ENCODE data around the gene METTL23. TPM values are rescaled to one million over a fixed set of nuclear protein-coding genes. Genes with fewer than 3 reads are reported as not detected.

Gene METTL23
- total RNA-seq: 10 to 100 TPM; 40.5 to 41.0 TPM

GRCh38 chr17:76726776-76727718 lies at the start of gene METTL23:
Gene METTL23, plus strand, starts transcription at chr17:76726839. Its CDS starts 2,872 bp downstream, at chr17:76729711.
- CTCF ChIA-PET: interaction anchor here (2.4 to 2.9 kb wide), 2 partner anchors 10 to 11 kb away, joined by 17 to 18 read pairs; partner anchors contain the start of genes MFSD11 and SRSF2
- POLR2A ChIA-PET: interaction anchor here (0.9 to 6.6 kb wide), 4 partner anchors 9 to 169 kb away, joined by 3 to 87 read pairs (median 8); partner anchors contain the start of genes MFSD11 and SRSF2

GRCh38 chr17:76677406-76677805 lies 49.2 kb upstream of the METTL23 start:
- ChIA-PET CTCF (no interaction called here), POLR2A (no interaction called here)

GRCh38 chr17:76678330-76678729 lies 48.3 kb upstream of the METTL23 start:
- ChIA-PET CTCF (interaction anchor here (1.1 kb wide), 1 partner anchor 185 kb away, joined by 3 read pairs; no protein-coding TSS in a partner anchor), POLR2A (no interaction called here)

- ChIA-PET POLR2A (no interaction called here), CTCF (interaction anchor here (0.6 to 1.1 kb wide), 3 partner anchors 16 to 186 kb away, joined by 3 to 4 read pairs (median 3); no protein-coding TSS in a partner anchor)
These were observed 47.4 kb upstream of the METTL23 start for GRCh38 chr17:76679239-76679638.

GRCh38 chr17:76681222-76682137 lies 45.2 kb upstream of the METTL23 start:
- ChIA-PET CTCF (interaction anchor here (0.6 to 2.0 kb wide), 16 partner anchors 9 to 158 kb away, joined by 3 to 11 read pairs (median 3); no protein-coding TSS in a partner anchor), POLR2A (interaction anchor here (0.6 kb wide), 1 partner anchor 17 kb away, joined by 3 read pairs; no protein-coding TSS in a partner anchor)

GRCh38 chr17:76682296-76682695 lies 44.3 kb upstream of the METTL23 start:
- POLR2A ChIA-PET: interaction anchor here (0.6 kb wide), 1 partner anchor 116 kb away, joined by 3 read pairs; no protein-coding TSS in a partner anchor

GRCh38 chr17:76683011-76683755 lies 43.5 kb upstream of the METTL23 start:
- POLR2A ChIA-PET: no interaction called here
- CTCF ChIA-PET: no interaction called here

More at GRCh38 chr17:76682296-76682695, 44.3 kb upstream of the METTL23 start:
- CTCF ChIA-PET: interaction anchor here (0.9 to 2.0 kb wide), 9 partner anchors 11 to 159 kb away, joined by 3 to 11 read pairs (median 5); no protein-coding TSS in a partner anchor

- ChIA-PET CTCF (interaction anchor here (1.1 kb wide), 1 partner anchor 61 kb away, joined by 3 read pairs; no protein-coding TSS in a partner anchor), POLR2A (no interaction called here)
These were observed 42.5 kb upstream of the METTL23 start for GRCh38 chr17:76683921-76684745.

GRCh38 chr17:76684756-76685155 lies 41.9 kb upstream of the METTL23 start:
- ChIA-PET CTCF (interaction anchor here (1.1 kb wide), 1 partner anchor 62 kb away, joined by 3 read pairs; no protein-coding TSS in a partner anchor), POLR2A (no interaction called here)

GRCh38 chr17:76685366-76685765 lies 41.3 kb upstream of the METTL23 start:
- POLR2A ChIA-PET: no interaction called here

GRCh38 chr17:76685846-76686245 lies 40.8 kb upstream of the METTL23 start:
- CTCF ChIA-PET: no interaction called here

More at GRCh38 chr17:76685366-76685765, 41.3 kb upstream of the METTL23 start:
- CTCF ChIA-PET: interaction anchor here (1.1 kb wide), 1 partner anchor 62 kb away, joined by 3 read pairs; no protein-coding TSS in a partner anchor

GRCh38 chr17:76686538-76687297 lies 39.9 kb upstream of the METTL23 start:
- ChIA-PET POLR2A (no interaction called here), CTCF (no interaction called here)

More at GRCh38 chr17:76685846-76686245, 40.8 kb upstream of the METTL23 start:
- POLR2A ChIA-PET: no interaction called here

- POLR2A ChIA-PET: no interaction called here
These were observed 39.1 kb upstream of the METTL23 start for GRCh38 chr17:76687298-76688164.

GRCh38 chr17:76688165-76688622 lies 38.4 kb upstream of the METTL23 start:
- ChIA-PET POLR2A (no interaction called here), CTCF (no interaction called here)

More at GRCh38 chr17:76687298-76688164, 39.1 kb upstream of the METTL23 start:
- CTCF ChIA-PET: no interaction called here

GRCh38 chr17:76689859-76690258 lies 36.8 kb upstream of the METTL23 start:
- ChIA-PET POLR2A (interaction anchor here (0.6 kb wide), 1 partner anchor 204 kb away, joined by 4 read pairs; no protein-coding TSS in a partner anchor), CTCF (interaction anchor here (0.6 to 1.2 kb wide), 4 partner anchors 9 to 167 kb away, joined by 3 to 5 read pairs (median 4); no protein-coding TSS in a partner anchor)
